Neural progenitor cell (in vitro differentiated cells): Measurements from ENCODE around the gene ASB2. TPM values are rescaled to one million over a fixed set of nuclear protein-coding genes. Genes with fewer than 3 reads are reported as not detected.

Experiments used
- DNase-seq: peaks from one replicate; pipeline ENCODE4 v3.0.0-alpha.2; 2016; ENCODE audit warnings: low spot score
- H2AFZ ChIP-seq: fragments of 200-600 bp; sonication (generic); replicated peaks from 2 replicates; pipeline ENCODE4 v1.6.1; 2016; ENCODE audit warnings: antibody characterized with exemption
- H3F3A ChIP-seq: fragments of 200-600 bp; sonication (generic); 2 replicates; pipeline ENCODE4 v1.6.1; 2016; ENCODE audit warnings: antibody characterized with exemption, low read depth
- H3K27ac ChIP-seq: fragments of 200-600 bp; sonication (generic); 2 replicates; pipeline ENCODE4 v1.5.1; 2016; ENCODE audit warnings: mild to moderate bottlenecking
- H3K27me3 ChIP-seq: fragments of 200-600 bp; sonication (generic); 2 replicates; pipeline ENCODE4 v1.6.1; 2016; ENCODE audit warnings: mild to moderate bottlenecking, moderate library complexity
- H3K36me3 ChIP-seq: fragments of 200-600 bp; sonication (generic); 2 replicates; pipeline ENCODE4 v1.5.1; 2016
- H3K4me1 ChIP-seq: fragments of 200-600 bp; sonication (generic); 2 replicates; pipeline ENCODE4 v1.6.1; 2016; ENCODE audit warnings: mixed run types
- H3K4me2 ChIP-seq: fragments of 200-600 bp; sonication (generic); 2 replicates; pipeline ENCODE4 v1.6.1; 2016
- H3K4me3 ChIP-seq: fragments of 200-600 bp; sonication (generic); 2 replicates; pipeline ENCODE4 v1.5.1; 2016
- H3K79me2 ChIP-seq: fragments of 200-600 bp; sonication (generic); 2 replicates; pipeline ENCODE4 v1.6.1; 2016; ENCODE audit warnings: low read depth
- H3K9ac ChIP-seq: fragments of 200-600 bp; sonication (generic); 2 replicates; pipeline ENCODE4 v1.6.1; 2016
- H3K9me3 ChIP-seq: fragments of 200-600 bp; sonication (generic); 2 replicates; pipeline ENCODE4 v1.5.1; 2016; ENCODE audit warnings: low read depth
- H4K20me1 ChIP-seq: fragments of 200-600 bp; sonication (generic); 2 replicates; pipeline ENCODE4 v1.6.1; 2016; ENCODE audit warnings: low read depth
- H3K27ac Mint-ChIP-seq: 3 replicates; pipeline ENCODE4 v1.8.0; 2021; ENCODE audit warnings: mixed read lengths
- H3K27me3 Mint-ChIP-seq: 2 replicates; pipeline ENCODE4 v1.8.0; 2022; ENCODE audit warnings: low read depth, mild to moderate bottlenecking, inconsistent platforms, moderate library complexity, mixed read lengths; ENCODE audit not compliant: insufficient read depth
- H3K36me3 Mint-ChIP-seq: 3 replicates; pipeline ENCODE4 v1.8.0; 2021; ENCODE audit warnings: mixed read lengths
- H3K4me1 Mint-ChIP-seq: 3 replicates; pipeline ENCODE4 v1.8.0; 2021; ENCODE audit warnings: mixed read lengths
- H3K4me3 Mint-ChIP-seq: 3 replicates; pipeline ENCODE4 v1.8.0; 2021; ENCODE audit warnings: mild to moderate bottlenecking, moderate library complexity, mixed read lengths
- H3K9me3 Mint-ChIP-seq: 3 replicates; pipeline ENCODE4 v1.8.0; 2020; ENCODE audit warnings: mixed read lengths
- EZH2 ChIP-seq: fragments of 200-600 bp; sonication (generic); IDR thresholded peaks from 2 replicates; pipeline ENCODE4 v1.6.1; 2017; ENCODE audit warnings: antibody characterized with exemption, mild to moderate bottlenecking, moderate library complexity
- EZH2phosphoT487 ChIP-seq: fragments of 200-600 bp; sonication (generic); IDR thresholded peaks from 2 replicates; pipeline ENCODE4 v1.6.1; 2017; ENCODE audit warnings: antibody characterized with exemption
- total RNA-seq: library from RNA; depleted of rRNA; stranded (reverse); fragments of >200 nt; gene quantifications from 2 replicates; pipeline ENCODE4 v1.2.3, GENCODE V29; 2015; ENCODE audit warnings: low replicate concordance
- TF ChIP-seq, protein P1 (sequence below): fragments of 200-600 bp; sonication (generic); IDR thresholded peaks from 2 replicates; pipeline ENCODE4 v1.5.1; 2017; ENCODE audit warnings: antibody characterized with exemption, mild to moderate bottlenecking

ASB2 gene
- total RNA-seq, 1 donor from 2014 or later: not detected

DNA sequence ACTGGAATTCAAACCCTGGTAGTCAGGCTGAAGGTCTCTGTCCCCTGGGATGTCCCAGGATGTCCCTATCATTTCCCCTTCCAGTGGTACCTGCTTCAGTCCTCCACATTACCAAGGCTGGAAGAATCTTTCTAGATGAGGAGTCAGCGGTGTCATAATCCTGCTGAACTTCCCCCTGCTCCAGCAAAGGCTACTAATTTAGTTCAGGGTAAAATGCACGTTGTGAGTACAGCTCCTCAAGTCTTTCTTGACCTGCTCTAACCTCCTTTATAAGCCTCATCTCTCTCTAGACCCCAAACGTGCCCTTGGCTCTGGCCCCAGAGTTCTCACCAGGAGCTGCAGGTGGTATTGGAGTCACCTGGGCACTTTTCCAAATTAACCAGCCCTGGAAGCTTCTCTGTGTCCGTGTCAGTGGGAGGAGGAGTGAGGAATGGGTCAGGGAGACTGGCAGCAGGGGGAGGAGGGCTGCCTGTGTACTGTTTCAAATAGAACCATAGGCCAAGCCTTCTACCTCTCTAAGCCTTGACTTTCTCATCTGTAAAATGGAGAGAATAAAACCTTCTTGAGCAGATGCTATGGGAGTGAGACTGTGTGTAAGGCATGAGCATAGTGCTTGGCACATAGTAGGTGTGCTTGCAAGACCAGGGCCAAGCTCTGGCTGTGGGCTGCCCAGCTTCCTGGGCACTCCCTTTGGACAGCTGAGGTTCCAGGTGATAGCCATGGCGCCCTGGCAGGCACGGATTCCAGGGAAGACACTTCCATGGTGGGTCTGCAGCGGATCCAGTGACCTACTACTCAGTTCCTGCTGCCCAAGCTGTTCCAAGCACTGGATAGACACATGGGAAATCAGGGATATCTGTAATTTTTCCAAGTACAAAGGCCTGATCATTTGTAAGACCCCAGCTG is 24.5 kb downstream of the ASB2 start:
- H3K36me3 Mint-ChIP-seq: no peaks in the 10 kb centered on the region

DNA sequence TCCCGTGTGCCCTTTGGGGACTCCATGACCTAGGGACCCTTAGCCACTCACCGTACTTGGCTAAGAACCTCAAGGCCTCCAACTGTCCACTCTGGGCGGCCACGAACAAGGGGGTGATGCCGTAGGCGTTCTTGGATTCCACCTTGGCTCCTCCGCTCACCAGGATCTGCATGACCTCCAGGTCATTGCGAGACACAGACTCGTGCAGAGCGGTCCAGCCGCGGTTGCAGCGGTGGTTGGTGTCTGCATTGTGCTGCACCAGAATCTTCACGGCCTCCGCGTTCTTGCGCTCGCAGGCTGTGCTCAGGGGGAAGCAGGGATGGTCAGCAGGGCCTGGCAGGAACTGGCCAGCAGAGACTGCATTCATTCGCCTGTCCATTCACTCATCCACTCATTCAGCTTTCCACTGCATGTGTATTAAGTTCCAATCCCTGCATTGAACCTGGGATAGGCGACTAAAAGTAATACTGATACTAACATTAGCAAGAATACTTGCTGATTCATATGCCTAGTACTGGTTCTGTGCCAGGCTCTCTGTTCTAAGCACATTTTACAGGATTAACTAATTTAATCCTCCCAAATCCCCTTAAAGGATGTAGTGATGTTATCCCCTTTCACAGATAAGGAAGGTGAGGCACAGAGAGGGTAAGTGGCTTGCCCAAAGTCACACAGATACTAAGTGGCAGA is 25.3 kb downstream of the ASB2 start:
- no peaks in the 10 kb centered on the region for H3K9me3 Mint-ChIP-seq

More for the DNA sequence above, 24.5 kb downstream of the ASB2 start:
- Histone ChIP-seq H3F3A (no peaks in the 10 kb centered on the region), H3K9me3 (no peaks in the 10 kb centered on the region), H2AFZ (no peak overlapping the region), H3K27ac (no peak overlapping the region), H3K4me2 (no peak overlapping the region), H3K79me2 (no peaks in the 10 kb centered on the region), H3K4me3 (no peak overlapping the region), H3K9ac (no peak overlapping the region), H3K36me3 (no peaks in the 10 kb centered on the region), H4K20me1 (no peaks in the 10 kb centered on the region), H3K4me1 (peaks cover 3% of the 10 kb centered on the region), H3K27me3 (no peaks in the 10 kb centered on the region)
- no peak for DNase-seq
- Mint-ChIP-seq H3K4me3 (no peak overlapping the region), H3K4me1 (peaks cover 46% of the 10 kb centered on the region), H3K27me3 (peaks cover 2% of the 10 kb centered on the region), H3K27ac (no peak overlapping the region), H3K9me3 (no peaks in the 10 kb centered on the region)
- TF ChIP-seq EZH2phosphoT487 (no peak), EZH2 (no peak)
- TF ChIP-seq, protein P1, sequence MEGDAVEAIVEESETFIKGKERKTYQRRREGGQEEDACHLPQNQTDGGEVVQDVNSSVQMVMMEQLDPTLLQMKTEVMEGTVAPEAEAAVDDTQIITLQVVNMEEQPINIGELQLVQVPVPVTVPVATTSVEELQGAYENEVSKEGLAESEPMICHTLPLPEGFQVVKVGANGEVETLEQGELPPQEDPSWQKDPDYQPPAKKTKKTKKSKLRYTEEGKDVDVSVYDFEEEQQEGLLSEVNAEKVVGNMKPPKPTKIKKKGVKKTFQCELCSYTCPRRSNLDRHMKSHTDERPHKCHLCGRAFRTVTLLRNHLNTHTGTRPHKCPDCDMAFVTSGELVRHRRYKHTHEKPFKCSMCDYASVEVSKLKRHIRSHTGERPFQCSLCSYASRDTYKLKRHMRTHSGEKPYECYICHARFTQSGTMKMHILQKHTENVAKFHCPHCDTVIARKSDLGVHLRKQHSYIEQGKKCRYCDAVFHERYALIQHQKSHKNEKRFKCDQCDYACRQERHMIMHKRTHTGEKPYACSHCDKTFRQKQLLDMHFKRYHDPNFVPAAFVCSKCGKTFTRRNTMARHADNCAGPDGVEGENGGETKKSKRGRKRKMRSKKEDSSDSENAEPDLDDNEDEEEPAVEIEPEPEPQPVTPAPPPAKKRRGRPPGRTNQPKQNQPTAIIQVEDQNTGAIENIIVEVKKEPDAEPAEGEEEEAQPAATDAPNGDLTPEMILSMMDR: no peak

DNA sequence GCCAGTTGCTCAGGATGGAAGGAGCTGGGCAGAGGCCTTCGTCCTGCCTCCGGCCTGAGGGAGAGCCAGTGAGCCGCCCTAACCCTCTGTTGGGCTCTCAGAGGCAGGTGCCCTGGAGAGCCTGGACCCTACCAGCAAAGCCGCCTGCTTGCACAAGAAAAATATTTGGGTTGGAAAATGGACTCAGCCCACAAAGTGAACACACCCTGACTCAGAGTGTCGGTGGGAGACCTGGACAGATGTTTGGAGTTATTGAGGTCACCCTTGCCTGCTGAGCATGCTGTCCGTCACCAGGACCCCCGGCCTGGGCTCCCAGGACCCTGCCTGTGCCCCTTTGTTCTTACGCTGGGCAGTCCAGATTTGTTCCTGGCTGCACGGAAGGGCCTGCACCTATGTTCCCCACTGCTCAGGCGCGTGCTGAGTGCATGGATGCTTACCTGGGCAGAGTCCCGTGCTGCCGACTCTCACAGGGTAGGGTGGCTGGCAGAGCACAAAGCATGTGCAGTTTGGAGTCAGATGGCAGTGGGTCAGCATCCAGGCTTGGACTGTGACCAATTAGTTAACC is 26.8 kb downstream of the ASB2 start:
- Histone ChIP-seq H3K9me3 (no peaks in the 10 kb centered on the region), H4K20me1 (no peaks in the 10 kb centered on the region), H3K4me3 (no peak overlapping the region), H3K27ac (no peak overlapping the region), H3K79me2 (no peaks in the 10 kb centered on the region), H3K4me2 (no peak overlapping the region), H3K36me3 (no peaks in the 10 kb centered on the region), H2AFZ (no peak overlapping the region), H3K9ac (no peak overlapping the region), H3F3A (no peaks in the 10 kb centered on the region), H3K4me1 (peaks cover 3% of the 10 kb centered on the region), H3K27me3 (no peaks in the 10 kb centered on the region)
- DNase-seq: no peak
- H3K4me3 Mint-ChIP-seq: no peak overlapping the region
- H3K27me3 Mint-ChIP-seq: peaks cover 2% of the 10 kb centered on the region
- H3K9me3 Mint-ChIP-seq: no peaks in the 10 kb centered on the region
- no peak overlapping the region for H3K27ac Mint-ChIP-seq
- TF ChIP-seq EZH2 (no peak), EZH2phosphoT487 (no peak)
- TF ChIP-seq, protein P1: no peak
- H3K36me3 Mint-ChIP-seq: no peaks in the 10 kb centered on the region
- peaks cover 51% of the 10 kb centered on the region for H3K4me1 Mint-ChIP-seq

More for the DNA sequence above, 25.3 kb downstream of the ASB2 start:
- no peaks in the 10 kb centered on the region for H3K36me3 ChIP-seq
- no peak overlapping the region for H3K4me3 ChIP-seq
- H3K9ac ChIP-seq: no peak overlapping the region
- no peaks in the 10 kb centered on the region for H3K9me3 ChIP-seq
- no peaks in the 10 kb centered on the region for H3K27me3 ChIP-seq
- H3K27ac Mint-ChIP-seq: no peak overlapping the region
- no peaks in the 10 kb centered on the region for H3K79me2 ChIP-seq
- H3K27ac ChIP-seq: no peak overlapping the region
- peaks cover 3% of the 10 kb centered on the region for H3K4me1 ChIP-seq
- H3K4me1 Mint-ChIP-seq: peaks cover 50% of the 10 kb centered on the region
- no peak overlapping the region for H3K4me2 ChIP-seq
- no peak overlapping the region for H2AFZ ChIP-seq
- H3K27me3 Mint-ChIP-seq: peaks cover 2% of the 10 kb centered on the region
- TF ChIP-seq EZH2 (no peak), EZH2phosphoT487 (no peak)
- TF ChIP-seq, protein P1: no peak
- DNase-seq: no peak
- H3F3A ChIP-seq: no peaks in the 10 kb centered on the region
- no peaks in the 10 kb centered on the region for H4K20me1 ChIP-seq
- H3K36me3 Mint-ChIP-seq: no peaks in the 10 kb centered on the region
- no peak overlapping the region for H3K4me3 Mint-ChIP-seq
